ENCODE data around the gene DACH1.

The DACH1 gene

GRCh38 chr13:71808708-71809107, 58.3 kb downstream of the DACH1 start:
- TF ChIP-seq TOX (CRISPR knock-in tag; IDR thresholded peaks at IDR 0.05; ENCODE audit: borderline replicate concordance) (no peak), ZFP30 (CRISPR knock-in tag; IDR thresholded peaks at IDR 0.05) (no peak), ZNF70 (CRISPR knock-in tag; IDR thresholded peaks at IDR 0.05) (no peak), ISL1 (CRISPR knock-in tag; IDR thresholded peaks at IDR 0.05) (peak; percentile 68), POU6F1 (CRISPR knock-in tag; IDR thresholded peaks at IDR 0.05; ENCODE audit: borderline replicate concordance, low read depth) (no peak), BACH2 (CRISPR knock-in tag; IDR thresholded peaks at IDR 0.05; ENCODE audit: borderline replicate concordance) (no peak), TCF4 (CRISPR knock-in tag; IDR thresholded peaks at IDR 0.05; ENCODE audit: borderline replicate concordance) (0 out of 2 replicates have a peak, but pooled peaks have one; percentile 32), ZC3H10 (CRISPR knock-in tag; IDR thresholded peaks at IDR 0.05) (no peak)
- TF ChIP-seq, protein P1, sequence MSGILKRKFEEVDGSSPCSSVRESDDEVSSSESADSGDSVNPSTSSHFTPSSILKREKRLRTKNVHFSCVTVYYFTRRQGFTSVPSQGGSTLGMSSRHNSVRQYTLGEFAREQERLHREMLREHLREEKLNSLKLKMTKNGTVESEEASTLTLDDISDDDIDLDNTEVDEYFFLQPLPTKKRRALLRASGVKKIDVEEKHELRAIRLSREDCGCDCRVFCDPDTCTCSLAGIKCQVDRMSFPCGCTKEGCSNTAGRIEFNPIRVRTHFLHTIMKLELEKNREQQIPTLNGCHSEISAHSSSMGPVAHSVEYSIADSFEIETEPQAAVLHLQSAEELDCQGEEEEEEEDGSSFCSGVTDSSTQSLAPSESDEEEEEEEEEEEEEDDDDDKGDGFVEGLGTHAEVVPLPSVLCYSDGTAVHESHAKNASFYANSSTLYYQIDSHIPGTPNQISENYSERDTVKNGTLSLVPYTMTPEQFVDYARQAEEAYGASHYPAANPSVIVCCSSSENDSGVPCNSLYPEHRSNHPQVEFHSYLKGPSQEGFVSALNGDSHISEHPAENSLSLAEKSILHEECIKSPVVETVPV (CRISPR knock-in tag; IDR thresholded peaks at IDR 0.05), result no peak
- TF ChIP-seq, protein P2, sequence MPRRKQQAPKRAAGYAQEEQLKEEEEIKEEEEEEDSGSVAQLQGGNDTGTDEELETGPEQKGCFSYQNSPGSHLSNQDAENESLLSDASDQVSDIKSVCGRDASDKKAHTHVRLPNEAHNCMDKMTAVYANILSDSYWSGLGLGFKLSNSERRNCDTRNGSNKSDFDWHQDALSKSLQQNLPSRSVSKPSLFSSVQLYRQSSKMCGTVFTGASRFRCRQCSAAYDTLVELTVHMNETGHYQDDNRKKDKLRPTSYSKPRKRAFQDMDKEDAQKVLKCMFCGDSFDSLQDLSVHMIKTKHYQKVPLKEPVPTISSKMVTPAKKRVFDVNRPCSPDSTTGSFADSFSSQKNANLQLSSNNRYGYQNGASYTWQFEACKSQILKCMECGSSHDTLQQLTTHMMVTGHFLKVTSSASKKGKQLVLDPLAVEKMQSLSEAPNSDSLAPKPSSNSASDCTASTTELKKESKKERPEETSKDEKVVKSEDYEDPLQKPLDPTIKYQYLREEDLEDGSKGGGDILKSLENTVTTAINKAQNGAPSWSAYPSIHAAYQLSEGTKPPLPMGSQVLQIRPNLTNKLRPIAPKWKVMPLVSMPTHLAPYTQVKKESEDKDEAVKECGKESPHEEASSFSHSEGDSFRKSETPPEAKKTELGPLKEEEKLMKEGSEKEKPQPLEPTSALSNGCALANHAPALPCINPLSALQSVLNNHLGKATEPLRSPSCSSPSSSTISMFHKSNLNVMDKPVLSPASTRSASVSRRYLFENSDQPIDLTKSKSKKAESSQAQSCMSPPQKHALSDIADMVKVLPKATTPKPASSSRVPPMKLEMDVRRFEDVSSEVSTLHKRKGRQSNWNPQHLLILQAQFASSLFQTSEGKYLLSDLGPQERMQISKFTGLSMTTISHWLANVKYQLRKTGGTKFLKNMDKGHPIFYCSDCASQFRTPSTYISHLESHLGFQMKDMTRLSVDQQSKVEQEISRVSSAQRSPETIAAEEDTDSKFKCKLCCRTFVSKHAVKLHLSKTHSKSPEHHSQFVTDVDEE (CRISPR knock-in tag; IDR thresholded peaks at IDR 0.05), result no peak
- no peak for ATAC-seq

DNA sequence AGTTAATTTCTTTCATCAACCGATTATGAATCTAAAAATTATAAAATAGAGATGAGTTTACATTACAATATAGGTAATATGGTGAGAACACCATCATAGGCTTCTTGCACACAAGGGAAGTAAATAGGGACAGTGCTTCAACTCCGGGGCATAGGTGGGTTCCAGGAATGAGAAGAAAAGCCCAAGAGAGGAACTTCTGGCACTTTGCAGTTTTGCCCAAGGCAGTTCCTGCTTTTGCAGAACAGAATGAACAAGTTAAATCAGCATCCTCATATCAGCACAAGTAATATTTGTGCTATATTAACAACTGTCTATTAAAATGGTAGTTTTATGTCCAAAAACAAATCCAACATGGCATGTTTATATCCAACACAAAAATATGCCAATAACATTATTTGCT, 60.1 kb downstream of the DACH1 start:
- no peak for TF ChIP-seq ZNF565 (CRISPR knock-in tag; conservative IDR thresholded peaks at IDR 0.05; ENCODE audit: low read depth)
- no peak for TF ChIP-seq CSDC2 (CRISPR knock-in tag; IDR thresholded peaks at IDR 0.05)
- TF ChIP-seq POU6F1 (CRISPR knock-in tag; IDR thresholded peaks at IDR 0.05; ENCODE audit: borderline replicate concordance, low read depth), result no peak
- no peak for TF ChIP-seq RARB (CRISPR knock-in tag; IDR thresholded peaks at IDR 0.05)
- TF ChIP-seq ISL1 (CRISPR knock-in tag; IDR thresholded peaks at IDR 0.05), result no peak
- no peak for TF ChIP-seq PPARA (CRISPR knock-in tag; IDR thresholded peaks at IDR 0.05; ENCODE audit: borderline replicate concordance)
- TF ChIP-seq ESRRG (CRISPR knock-in tag; IDR thresholded peaks at IDR 0.05), result no peak
- no peak for TF ChIP-seq GLIS3 (CRISPR knock-in tag; IDR thresholded peaks at IDR 0.05)
- no peak for TF ChIP-seq SNAI2 (CRISPR knock-in tag; IDR thresholded peaks at IDR 0.05)
- no peak for TF ChIP-seq OSR1 (CRISPR knock-in tag; IDR thresholded peaks at IDR 0.05)
- TF ChIP-seq TCF4 (CRISPR knock-in tag; IDR thresholded peaks at IDR 0.05; ENCODE audit: borderline replicate concordance), result no peak
- TF ChIP-seq ZFP30 (CRISPR knock-in tag; IDR thresholded peaks at IDR 0.05), result no peak
- no peak for TF ChIP-seq PATZ1 (CRISPR knock-in tag; IDR thresholded peaks at IDR 0.05; ENCODE audit: borderline replicate concordance)
- TF ChIP-seq BACH2 (CRISPR knock-in tag; IDR thresholded peaks at IDR 0.05; ENCODE audit: borderline replicate concordance), result no peak
- TF ChIP-seq, protein P2 (CRISPR knock-in tag; IDR thresholded peaks at IDR 0.05), result no peak
- no peak for TF ChIP-seq ZFP3 (CRISPR knock-in tag; IDR thresholded peaks at IDR 0.05)
- no peak for ATAC-seq

Measured in SK-N-SH treated with all-trans-retinoic acid at 6 μM for 48 hours (cell line).